Lower leg skin (tissue), 4 donors: ENCODE results near the gene CARS1. TPM values are rescaled to one million over a fixed set of nuclear protein-coding genes. Genes with fewer than 3 reads are reported as not detected.
A peak's percentile ranks its signal among the peaks of the same experiment; 100 is the strongest.

Experiments
- DNase-seq, 2 donors: peaks; one replicate each; pipeline ENCODE4 v3.0.0-alpha.2; 2019; ENCODE audit warnings: low spot score in 2 of 2
- H3K4me3 ChIP-seq: fragments of 200-600 bp; sonication (generic); 2 replicates; pipeline ENCODE4 v1.5.1; 2017; ENCODE audit warnings: mild to moderate bottlenecking, low read depth; ENCODE audit not compliant: poor library complexity, severe bottlenecking
- POLR2A ChIP-seq, 2 donors: fragments of 450-650 bp; IDR thresholded peaks; one replicate each; pipeline ENCODE4 v1.6.1; 2016 to 2017; ENCODE audit warnings: antibody characterized with exemption in 2 of 2, mild to moderate bottlenecking in 1 of 2, moderate library complexity in 1 of 2
- WGBS, 2 donors: methylation state at CpG; one replicate each; pipeline ENCODE4 v1.1.5; 2018; 5-methylcytosine and 5-hydroxymethylcytosine counted together
- intact Hi-C: fragments of 100-400 bp; cut with DNase I; formaldehyde crosslinking; loops from one replicate; pipeline ENCODE4 v1.15.0; 2023; ENCODE audit warnings: low total_unique reads
- total RNA-seq, 4 donors: library from RNA; depleted of rRNA; stranded (reverse); fragments of >200 nt; gene quantifications; one replicate each; pipeline ENCODE4 v1.1.0, GENCODE V29; 2016
- TF ChIP-seq, protein P1 (sequence below), 3 donors: fragments of 450-650 bp; IDR thresholded peaks; one replicate each; pipeline ENCODE4 v1.5.1; 2016; ENCODE audit warnings: antibody characterized with exemption in 3 of 3, mild to moderate bottlenecking in 3 of 3, moderate library complexity in 2 of 3

The CARS1 gene
- total RNA-seq, 4 donors from 2014 or later: 56.7 to 63.0 (median 60.7) TPM

DNA sequence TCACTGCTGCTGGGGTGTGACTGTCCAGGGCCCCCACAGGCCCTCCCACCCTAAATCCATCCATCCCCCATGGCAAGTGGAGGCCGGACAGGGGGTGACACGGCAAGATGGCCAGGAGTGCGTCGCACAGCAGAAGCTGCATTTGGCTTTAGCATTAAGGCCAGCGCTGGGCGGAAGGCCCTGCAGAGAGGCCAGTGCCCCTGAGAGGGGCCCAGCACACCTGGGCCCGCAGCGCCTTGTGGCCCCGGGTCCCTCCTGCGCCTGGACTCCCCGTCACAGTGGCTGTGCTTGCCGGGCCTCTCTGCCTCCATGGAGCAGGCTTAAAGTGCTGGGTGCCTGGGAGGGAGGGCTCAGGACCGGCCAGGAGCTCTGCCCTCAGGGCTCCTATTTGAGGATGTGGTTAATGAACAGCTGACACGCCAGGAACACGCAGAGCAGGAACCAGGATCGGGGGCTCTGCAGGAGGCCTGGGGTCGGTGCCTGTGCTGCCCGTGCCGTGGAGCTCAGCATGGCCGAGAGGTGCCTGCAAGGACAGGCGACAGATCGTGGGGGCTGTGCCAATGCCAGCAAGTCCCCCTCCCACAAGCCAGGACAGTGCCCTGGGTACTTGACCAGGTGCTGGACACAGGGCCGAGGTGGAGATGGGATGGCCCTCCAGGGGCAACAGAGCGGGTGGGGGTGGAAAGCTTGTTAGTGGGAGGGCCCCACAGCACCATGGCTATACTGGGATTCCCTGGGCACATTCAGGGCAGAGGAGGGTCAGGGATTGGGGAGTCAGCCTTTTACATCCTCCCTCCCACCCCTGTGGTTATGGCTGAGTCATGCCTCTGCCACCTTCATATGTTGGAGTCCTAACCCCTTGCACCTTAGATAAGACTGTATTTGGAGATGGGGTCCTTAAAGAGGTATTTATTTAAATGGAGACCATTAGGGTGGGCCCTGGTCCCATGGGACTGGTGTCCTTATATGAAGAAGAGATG lies 30.9 kb upstream of the CARS1 start:
- DNase-seq: peak in 1 of 2 donors; percentile 82

GRCh38 chr11:3087373-3087772 lies 30.1 kb upstream of the CARS1 start:
- no peak for DNase-seq
- WGBS, 2 donors: 86 to 92% methylated on average over 9 to 11 of the region's 11 CpGs
- no peak overlapping the region for H3K4me3 ChIP-seq
- no peak for TF ChIP-seq POLR2A (IDR thresholded peaks at IDR 0.05)
- TF ChIP-seq, protein P1, sequence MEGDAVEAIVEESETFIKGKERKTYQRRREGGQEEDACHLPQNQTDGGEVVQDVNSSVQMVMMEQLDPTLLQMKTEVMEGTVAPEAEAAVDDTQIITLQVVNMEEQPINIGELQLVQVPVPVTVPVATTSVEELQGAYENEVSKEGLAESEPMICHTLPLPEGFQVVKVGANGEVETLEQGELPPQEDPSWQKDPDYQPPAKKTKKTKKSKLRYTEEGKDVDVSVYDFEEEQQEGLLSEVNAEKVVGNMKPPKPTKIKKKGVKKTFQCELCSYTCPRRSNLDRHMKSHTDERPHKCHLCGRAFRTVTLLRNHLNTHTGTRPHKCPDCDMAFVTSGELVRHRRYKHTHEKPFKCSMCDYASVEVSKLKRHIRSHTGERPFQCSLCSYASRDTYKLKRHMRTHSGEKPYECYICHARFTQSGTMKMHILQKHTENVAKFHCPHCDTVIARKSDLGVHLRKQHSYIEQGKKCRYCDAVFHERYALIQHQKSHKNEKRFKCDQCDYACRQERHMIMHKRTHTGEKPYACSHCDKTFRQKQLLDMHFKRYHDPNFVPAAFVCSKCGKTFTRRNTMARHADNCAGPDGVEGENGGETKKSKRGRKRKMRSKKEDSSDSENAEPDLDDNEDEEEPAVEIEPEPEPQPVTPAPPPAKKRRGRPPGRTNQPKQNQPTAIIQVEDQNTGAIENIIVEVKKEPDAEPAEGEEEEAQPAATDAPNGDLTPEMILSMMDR (IDR thresholded peaks at IDR 0.05): no peak
- intact Hi-C loops: no loop called here

More for the DNA sequence above, 30.9 kb upstream of the CARS1 start:
- no peak overlapping the region for H3K4me3 ChIP-seq
- TF ChIP-seq POLR2A (IDR thresholded peaks at IDR 0.05): no peak
- TF ChIP-seq, protein P1 (IDR thresholded peaks at IDR 0.05): no peak
- WGBS, 2 donors: 78% methylated on average over 20 to 22 of the region's 24 CpGs
- intact Hi-C loops: no loop called here

DNA sequence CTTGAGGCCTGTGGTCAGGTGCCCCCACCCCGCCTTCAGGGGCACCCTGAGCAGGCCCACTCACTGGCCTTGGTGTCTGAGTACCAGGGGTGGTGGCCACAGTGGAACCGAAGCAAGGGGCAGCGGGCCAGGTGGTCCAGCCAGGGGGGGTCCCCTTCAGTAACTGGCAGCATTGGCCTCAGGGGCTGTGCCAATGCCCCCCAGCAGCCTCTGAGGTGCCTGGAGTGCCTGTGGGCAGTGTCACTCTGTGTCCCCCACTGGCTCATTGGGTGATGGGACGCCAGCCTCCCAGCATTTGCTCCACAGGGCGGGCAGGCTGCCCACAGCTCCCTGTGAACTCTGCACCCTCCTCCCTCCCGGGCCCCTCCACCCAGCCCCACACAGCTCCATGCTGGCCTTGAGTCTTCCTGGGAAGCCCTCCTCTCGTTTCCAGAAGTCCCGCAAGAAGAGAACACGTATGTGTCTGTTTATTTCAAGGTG lies 29.5 kb upstream of the CARS1 start:
- peak in 1 of 2 donors; percentile 83 for DNase-seq
- intact Hi-C loops: no loop called here
- 39 to 63% methylated on average over 8 to 9 of the region's 9 CpGs for WGBS, 2 donors
- H3K4me3 ChIP-seq: no peak overlapping the region
- no peak for TF ChIP-seq POLR2A (IDR thresholded peaks at IDR 0.05)
- TF ChIP-seq, protein P1 (IDR thresholded peaks at IDR 0.05): no peak

- intact Hi-C loops: no loop called here
These were observed 28.9 kb upstream of the CARS1 start for GRCh38 chr11:3086114-3086513.

DNA sequence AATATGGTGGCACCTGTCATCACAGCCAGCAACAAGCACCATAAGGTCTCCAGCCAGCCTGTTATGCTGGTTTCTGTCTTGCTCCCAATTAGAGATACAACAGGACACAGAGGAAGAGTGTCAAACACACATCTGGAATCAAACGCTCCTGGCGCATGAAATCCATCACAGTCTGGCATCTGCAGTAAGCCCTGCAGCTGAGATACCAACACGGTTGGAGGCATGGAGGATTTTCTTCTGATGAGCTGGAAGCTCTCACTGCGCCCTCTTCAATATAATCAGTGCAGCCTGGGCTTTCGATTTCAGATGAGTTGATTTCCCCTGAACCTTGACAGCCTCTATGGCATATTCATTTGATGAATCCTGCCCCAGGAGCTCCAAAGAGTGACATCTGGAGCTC lies 27.8 kb upstream of the CARS1 start:
- DNase-seq: no peak
- WGBS, 2 donors: 34 to 42% methylated on average over 5 of the region's 5 CpGs
- intact Hi-C loops: no loop called here
- H3K4me3 ChIP-seq: no peak overlapping the region
- no peak for TF ChIP-seq POLR2A (IDR thresholded peaks at IDR 0.05)
- TF ChIP-seq, protein P1 (IDR thresholded peaks at IDR 0.05): no peak

More at GRCh38 chr11:3086114-3086513, 28.9 kb upstream of the CARS1 start:
- H3K4me3 ChIP-seq: no peak overlapping the region
- 54 to 59% methylated on average over 6 to 7 of the region's 8 CpGs for WGBS, 2 donors
- no peak for TF ChIP-seq POLR2A (IDR thresholded peaks at IDR 0.05)
- TF ChIP-seq, protein P1 (IDR thresholded peaks at IDR 0.05): no peak
- no peak for DNase-seq
